K562 (cell line): ENCODE results near the gene SYT3. TPM values are rescaled to one million over a fixed set of nuclear protein-coding genes. Genes with fewer than 3 reads are reported as not detected.

Experiments used
- CBX2 ChIP-seq: fragments of 200-600 bp; sonication (generic); IDR thresholded peaks from one replicate; pipeline ENCODE4 v1.6.1; 2012; ENCODE audit warnings: mild to moderate bottlenecking, low read length, inconsistent platforms; ENCODE audit not compliant: insufficient read depth, poor library complexity, severe bottlenecking
- FOXA1 ChIP-seq: fragments of 450-650 bp; IDR thresholded peaks from 2 replicates; pipeline ENCODE4 v1.6.1; 2016; ENCODE audit warnings: mild to moderate bottlenecking, borderline replicate concordance
- HDGF ChIP-seq: fragments of 450-650 bp; IDR thresholded peaks from 2 replicates; pipeline ENCODE4 v1.6.1; 2016
- MCM2 ChIP-seq: fragments of 450-650 bp; IDR thresholded peaks from 2 replicates; pipeline ENCODE4 v1.6.1; 2017; ENCODE audit warnings: low read depth, mild to moderate bottlenecking
- POU5F1 ChIP-seq: fragments of 150-350 bp; IDR thresholded peaks from 2 replicates; pipeline ENCODE4 v1.6.1; 2014; ENCODE audit warnings: borderline replicate concordance, low read length, low read depth, mild to moderate bottlenecking; ENCODE audit not compliant: partially characterized antibody
- RFX7 ChIP-seq: fragments of 250-450 bp; sonication (Bioruptor Pico); IDR thresholded peaks from 2 replicates; pipeline ENCODE4 v1.5.1; 2021; ENCODE audit warnings: mild to moderate bottlenecking
- SAP30 ChIP-seq: fragments of 200-600 bp; sonication (generic); IDR thresholded peaks from 2 replicates; pipeline ENCODE4 v1.6.1; 2012; ENCODE audit warnings: borderline replicate concordance, low read depth, mild to moderate bottlenecking, moderate library complexity, low read length, control low read depth, inconsistent platforms; ENCODE audit not compliant: insufficient read depth, poor library complexity, severe bottlenecking
- SETDB1 ChIP-seq: IDR thresholded peaks from one replicate; pipeline ENCODE4 v1.6.1; 2012; ENCODE audit warnings: low read length, control low read depth, inconsistent platforms
- TEAD4 ChIP-seq, 2 experiments: sonication (generic) in 1 of 2; formaldehyde crosslinking in 1 of 2; IDR thresholded peaks; 2 replicates each; pipeline versions ENCODE4 v1.6.1 to v1.8.0; 2012 to 2022; ENCODE audit warnings: borderline replicate concordance in 1 of 2, inconsistent platforms in 1 of 2, low read length in 1 of 2, mild to moderate bottlenecking in 1 of 2, missing genetic modification reagents in 1 of 2
- ZC3H8 ChIP-seq: fragments of 450-650 bp; IDR thresholded peaks from 2 replicates; pipeline ENCODE4 v1.6.1; 2017
- ZNF3 ChIP-seq: fragments of 250-450 bp; sonication (Bioruptor Pico); IDR thresholded peaks from 2 replicates; pipeline ENCODE4 v1.5.0; 2021; ENCODE audit warnings: mild to moderate bottlenecking, moderate library complexity
- polyA plus RNA-seq, 8 experiments: library from polyadenylated mRNA; depleted of rRNA in 4 of 8; stranded (reverse) in 5 of 8; unstranded in 3 of 8; fragments of >200 nt; fragmentation: Nextera tagmentation in 2 of 8; fragmentation: Illumina TruSeq in 1 of 8; extraction: Ambion mirVana in 2 of 8; extraction: Trizol in 1 of 8; gene quantifications; 2 replicates each; pipeline versions ENCODE4 v1.2.1 to v1.2.3, GENCODE V29; 2011 to 2014; ENCODE audit warnings: inconsistent platforms in 1 of 8, missing spikeins in 1 of 8
- total RNA-seq, 7 experiments: library from RNA; depleted of rRNA in 6 of 7; stranded (reverse); fragments of >200 nt in 6 of 7; fragmentation: Illumina TruSeq in 2 of 7; extraction: Trizol in 2 of 7; gene quantifications; 2 replicates each; pipeline versions ENCODE4 v1.2.1 to v1.2.3, GENCODE V29; 2011 to 2021; ENCODE audit warnings: low replicate concordance in 1 of 7
- TF ChIP-seq, protein P1 (sequence below): fragments of 250-450 bp; sonication (Bioruptor Pico); IDR thresholded peaks from 2 replicates; pipeline ENCODE4 v1.4.0; 2020; ENCODE audit warnings: borderline replicate concordance
- TF ChIP-seq, protein P2 (sequence below): sonication (generic); formaldehyde crosslinking; IDR thresholded peaks from 2 replicates; pipeline ENCODE4 v1.4.0; 2020; ENCODE audit warnings: mild to moderate bottlenecking, missing genetic modification reagents
- TF ChIP-seq, protein P3 (sequence below), 2 experiments: fragments of 450-650 bp; conservative IDR thresholded peaks; 2 replicates each; pipeline ENCODE4 v1.6.1; 2017; ENCODE audit warnings: mild to moderate bottlenecking in 2 of 2, moderate library complexity in 2 of 2

Gene SYT3
- total and polyA plus RNA-seq, 9 of the 15 experiments (the other 6 are each of a cell fraction or from before 2014, with no cell fraction given): 0.36 to 2.0 (median 0.54) TPM; not detected in 2

DNA sequence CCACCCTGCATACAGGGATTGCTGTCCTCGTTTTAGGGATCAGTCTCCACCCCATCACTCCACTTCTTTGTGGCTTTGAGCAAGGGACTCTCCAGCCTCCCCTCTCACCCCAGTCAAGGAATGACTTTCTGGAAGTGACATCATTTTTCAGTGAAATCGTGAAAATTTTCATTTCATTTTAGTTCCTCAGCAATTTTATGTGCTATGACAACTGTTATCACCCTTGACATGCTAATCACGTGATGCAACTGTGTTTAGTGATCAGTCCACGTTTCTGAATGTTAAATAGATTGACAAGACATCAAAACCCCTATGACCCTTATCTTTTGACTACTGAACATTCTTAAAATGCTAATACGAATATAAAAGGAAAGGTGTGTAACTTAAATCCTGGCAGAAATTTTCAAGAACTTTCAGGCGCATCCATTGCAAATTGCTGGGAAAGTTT, 17.6 kb upstream of the SYT3 start (continued):
- TF ChIP-seq TEAD4 (IDR thresholded peaks at IDR 0.05; ENCODE audit: low read length): no peak
- no peak for TF ChIP-seq TEAD4 (CRISPR knock-in tag; IDR thresholded peaks at IDR 0.05; ENCODE audit: borderline replicate concordance)
- TF ChIP-seq CBX2: no peak
- TF ChIP-seq POU5F1: no peak
- no peak for TF ChIP-seq ZC3H8
- no peak for TF ChIP-seq RFX7
- no peak for TF ChIP-seq SETDB1
- no peak for TF ChIP-seq FOXA1
- TF ChIP-seq, protein P1, sequence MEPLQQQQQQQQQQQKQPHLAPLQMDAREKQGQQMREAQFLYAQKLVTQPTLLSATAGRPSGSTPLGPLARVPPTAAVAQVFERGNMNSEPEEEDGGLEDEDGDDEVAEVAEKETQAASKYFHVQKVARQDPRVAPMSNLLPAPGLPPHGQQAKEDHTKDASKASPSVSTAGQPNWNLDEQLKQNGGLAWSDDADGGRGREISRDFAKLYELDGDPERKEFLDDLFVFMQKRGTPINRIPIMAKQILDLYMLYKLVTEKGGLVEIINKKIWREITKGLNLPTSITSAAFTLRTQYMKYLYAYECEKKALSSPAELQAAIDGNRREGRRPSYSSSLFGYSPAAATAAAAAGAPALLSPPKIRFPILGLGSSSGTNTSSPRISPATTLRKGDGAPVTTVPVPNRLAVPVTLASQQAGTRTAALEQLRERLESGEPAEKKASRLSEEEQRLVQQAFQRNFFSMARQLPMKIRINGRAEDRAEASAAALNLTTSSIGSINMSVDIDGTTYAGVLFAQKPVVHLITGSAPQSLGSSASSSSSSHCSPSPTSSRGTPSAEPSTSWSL (CRISPR knock-in tag): no peak
- no peak for TF ChIP-seq MCM2
- TF ChIP-seq, protein P2, sequence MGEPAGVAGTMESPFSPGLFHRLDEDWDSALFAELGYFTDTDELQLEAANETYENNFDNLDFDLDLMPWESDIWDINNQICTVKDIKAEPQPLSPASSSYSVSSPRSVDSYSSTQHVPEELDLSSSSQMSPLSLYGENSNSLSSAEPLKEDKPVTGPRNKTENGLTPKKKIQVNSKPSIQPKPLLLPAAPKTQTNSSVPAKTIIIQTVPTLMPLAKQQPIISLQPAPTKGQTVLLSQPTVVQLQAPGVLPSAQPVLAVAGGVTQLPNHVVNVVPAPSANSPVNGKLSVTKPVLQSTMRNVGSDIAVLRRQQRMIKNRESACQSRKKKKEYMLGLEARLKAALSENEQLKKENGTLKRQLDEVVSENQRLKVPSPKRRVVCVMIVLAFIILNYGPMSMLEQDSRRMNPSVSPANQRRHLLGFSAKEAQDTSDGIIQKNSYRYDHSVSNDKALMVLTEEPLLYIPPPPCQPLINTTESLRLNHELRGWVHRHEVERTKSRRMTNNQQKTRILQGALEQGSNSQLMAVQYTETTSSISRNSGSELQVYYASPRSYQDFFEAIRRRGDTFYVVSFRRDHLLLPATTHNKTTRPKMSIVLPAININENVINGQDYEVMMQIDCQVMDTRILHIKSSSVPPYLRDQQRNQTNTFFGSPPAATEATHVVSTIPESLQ (CRISPR knock-in tag): no peak
- TF ChIP-seq, protein P3, sequence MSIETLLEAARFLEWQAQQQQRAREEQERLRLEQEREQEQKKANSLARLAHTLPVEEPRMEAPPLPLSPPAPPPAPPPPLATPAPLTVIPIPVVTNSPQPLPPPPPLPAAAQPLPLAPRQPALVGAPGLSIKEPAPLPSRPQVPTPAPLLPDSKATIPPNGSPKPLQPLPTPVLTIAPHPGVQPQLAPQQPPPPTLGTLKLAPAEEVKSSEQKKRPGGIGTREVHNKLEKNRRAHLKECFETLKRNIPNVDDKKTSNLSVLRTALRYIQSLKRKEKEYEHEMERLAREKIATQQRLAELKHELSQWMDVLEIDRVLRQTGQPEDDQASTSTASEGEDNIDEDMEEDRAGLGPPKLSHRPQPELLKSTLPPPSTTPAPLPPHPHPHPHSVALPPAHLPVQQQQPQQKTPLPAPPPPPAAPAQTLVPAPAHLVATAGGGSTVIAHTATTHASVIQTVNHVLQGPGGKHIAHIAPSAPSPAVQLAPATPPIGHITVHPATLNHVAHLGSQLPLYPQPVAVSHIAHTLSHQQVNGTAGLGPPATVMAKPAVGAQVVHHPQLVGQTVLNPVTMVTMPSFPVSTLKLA (conservative IDR thresholded peaks at IDR 0.05): 0 out of 4 replicates have a peak, but pooled peaks of 1 of the 2 experiments have one; percentile 24
- no peak for TF ChIP-seq HDGF
- no peak for TF ChIP-seq ZNF3 (CRISPR knock-in tag)
- no peak for TF ChIP-seq SAP30
- TF ChIP-seq, all 486 proteins: peak for 37
